ENCODE data around the gene CLTC.
A peak's percentile ranks its signal among the peaks of the same experiment; 100 is the strongest.
"Not testable (repeated sequence)": the region's sequence is repeated elsewhere in the genome, so short reads cannot be mapped to it uniquely, and the experiment has no call there.

The CLTC gene

GRCh38 chr17:59619298-59620063 lies at the start of gene CLTC:
TSS of gene CLTC (plus strand) at chr17:59619895. CDS start at chr17:59620132, 237 bp downstream.
- peak; percentile 86 to 90 (median 90) for DNase-seq (ENCODE audit: low read depth in 3 of 3)

- DNase-seq (ENCODE audit: low read depth in 3 of 3): no peak
Measured at GRCh38 chr17:59572301-59572924, 47.3 kb upstream of the CLTC start.

GRCh38 chr17:59584168-59584567 lies 35.5 kb upstream of the CLTC start:
- not testable (repeated sequence) for DNase-seq (ENCODE audit: low read depth in 3 of 3)

GRCh38 chr17:59600169-59600568 lies 19.5 kb upstream of the CLTC start:
- DNase-seq (ENCODE audit: low read depth in 3 of 3): no peak

GRCh38 chr17:59601130-59601529 lies 18.6 kb upstream of the CLTC start:
- no peak for DNase-seq (ENCODE audit: low read depth in 3 of 3)

GRCh38 chr17:59607061-59607460 lies 12.6 kb upstream of the CLTC start:
- no peak for DNase-seq (ENCODE audit: low read depth in 3 of 3)

- DNase-seq (ENCODE audit: low read depth in 3 of 3): peak in 1 of 3 experiments; percentile 5
Measured at GRCh38 chr17:59607817-59608403, 11.8 kb upstream of the CLTC start.

GRCh38 chr17:59611503-59611902 lies 8.2 kb upstream of the CLTC start:
- no peak for DNase-seq (ENCODE audit: low read depth in 3 of 3)

- no peak for DNase-seq (ENCODE audit: low read depth in 3 of 3)
Measured at GRCh38 chr17:59616253-59616920, 3.3 kb upstream of the CLTC start.

GRCh38 chr17:59617156-59617732 lies 2.5 kb upstream of the CLTC start:
- DNase-seq (ENCODE audit: low read depth in 3 of 3): no peak

- DNase-seq (ENCODE audit: low read depth in 3 of 3): no peak
Measured at GRCh38 chr17:59619035-59619297, 729 bp upstream of the CLTC start.

GRCh38 chr17:59620064-59620359 lies 317 bp downstream of the CLTC start:
- DNase-seq (ENCODE audit: low read depth in 3 of 3): no peak

- DNase-seq (ENCODE audit: low read depth in 3 of 3): peak; percentile 21 to 38 (median 29)
Measured at GRCh38 chr17:59620518-59621259, 994 bp downstream of the CLTC start.

- DNase-seq (ENCODE audit: low read depth in 3 of 3): no peak
Measured at GRCh38 chr17:59621771-59622170, 2.1 kb downstream of the CLTC start.

GRCh38 chr17:59623151-59623550 lies 3.5 kb downstream of the CLTC start:
- DNase-seq (ENCODE audit: low read depth in 3 of 3): no peak

- DNase-seq (ENCODE audit: low read depth in 3 of 3): no peak
Measured at GRCh38 chr17:59626756-59627155, 7.1 kb downstream of the CLTC start.

GRCh38 chr17:59627274-59627673 lies 7.6 kb downstream of the CLTC start:
- no peak for DNase-seq (ENCODE audit: low read depth in 3 of 3)

GRCh38 chr17:59627770-59628171 lies 8.1 kb downstream of the CLTC start:
- DNase-seq (ENCODE audit: low read depth in 3 of 3): no peak

- DNase-seq (ENCODE audit: low read depth in 3 of 3): no peak
Measured at GRCh38 chr17:59629174-59629573, 9.5 kb downstream of the CLTC start.

- DNase-seq (ENCODE audit: low read depth in 3 of 3): no peak
Measured at GRCh38 chr17:59631276-59631675, 11.6 kb downstream of the CLTC start.

- no peak for DNase-seq (ENCODE audit: low read depth in 3 of 3)
Measured at GRCh38 chr17:59632398-59632797, 12.7 kb downstream of the CLTC start.

All from stimulated activated CD4-positive, alpha-beta T cell treated with anti-CD3 and anti-CD28 coated beads, TNF-alpha, amount 100 ng/mL, for 4 hours (primary cell).